GM12875 (cell line): Measurements from ENCODE around the gene TINCR.
A peak's percentile ranks its signal among the peaks of the same experiment; 100 is the strongest.

ENCODE experiments used
- H3K4me3 ChIP-seq: one replicate; pipeline ENCODE4 v1.5.1; 2011; ENCODE audit warnings: low read depth, low read length, control low read depth
- CTCF ChIP-seq: IDR thresholded peaks from 2 replicates; pipeline ENCODE4 v1.5.1; 2011; ENCODE audit warnings: low read depth, mild to moderate bottlenecking, control low read depth, inconsistent platforms, low read length, moderate library complexity, borderline replicate concordance; ENCODE audit not compliant: insufficient read depth

Gene TINCR

GRCh38 chr19:5564930-5565329 is 2.8 kb downstream of the TINCR start:
- no peak overlapping the region for H3K4me3 ChIP-seq
- TF ChIP-seq CTCF, result no peak

GRCh38 chr19:5563935-5564612 is 3.7 kb downstream of the TINCR start:
- no peak for TF ChIP-seq CTCF
- H3K4me3 ChIP-seq, result no peak overlapping the region

GRCh38 chr19:5563008-5563431 is 4.7 kb downstream of the TINCR start:
- 0 out of 2 replicates have a peak, but pooled peaks have one; percentile 9 for TF ChIP-seq CTCF
- no peak overlapping the region for H3K4me3 ChIP-seq

GRCh38 chr19:5562280-5562679 is 5.5 kb downstream of the TINCR start:
- TF ChIP-seq CTCF, result no peak
- no peak overlapping the region for H3K4me3 ChIP-seq

GRCh38 chr19:5561559-5561958 is 6.2 kb downstream of the TINCR start:
- H3K4me3 ChIP-seq, result no peak overlapping the region
- peak; percentile 40; the same call in 1 of the 2 replicates for TF ChIP-seq CTCF

GRCh38 chr19:5560156-5560555 is 7.6 kb downstream of the TINCR start:
- H3K4me3 ChIP-seq, result no peak overlapping the region
- no peak for TF ChIP-seq CTCF

GRCh38 chr19:5559804-5560133 is 8.0 kb downstream of the TINCR start:
- H3K4me3 ChIP-seq, result no peak overlapping the region
- TF ChIP-seq CTCF, result no peak
